Prostate gland (tissue), 2 donors: Measurements from ENCODE around the gene SLC35G3.

Source experiments
- POLR2A ChIP-seq: fragments of 450-650 bp; IDR thresholded peaks from one replicate; pipeline ENCODE4 v1.6.1; 2016; ENCODE audit warnings: antibody characterized with exemption, mild to moderate bottlenecking
- TF ChIP-seq, protein P1 (sequence below), 4 experiments: fragments of 200-600 bp in 2 of 4; fragments of 450-650 bp in 2 of 4; sonication (generic) in 2 of 4; IDR thresholded peaks; 1 replicate in 3 of 4; 2 replicates in 1 of 4; pipeline ENCODE4 v1.5.1; 2016 to 2019; ENCODE audit warnings: antibody characterized with exemption in 4 of 4, mild to moderate bottlenecking in 2 of 4, moderate library complexity in 2 of 4

- no peak for TF ChIP-seq POLR2A
- TF ChIP-seq, protein P1, sequence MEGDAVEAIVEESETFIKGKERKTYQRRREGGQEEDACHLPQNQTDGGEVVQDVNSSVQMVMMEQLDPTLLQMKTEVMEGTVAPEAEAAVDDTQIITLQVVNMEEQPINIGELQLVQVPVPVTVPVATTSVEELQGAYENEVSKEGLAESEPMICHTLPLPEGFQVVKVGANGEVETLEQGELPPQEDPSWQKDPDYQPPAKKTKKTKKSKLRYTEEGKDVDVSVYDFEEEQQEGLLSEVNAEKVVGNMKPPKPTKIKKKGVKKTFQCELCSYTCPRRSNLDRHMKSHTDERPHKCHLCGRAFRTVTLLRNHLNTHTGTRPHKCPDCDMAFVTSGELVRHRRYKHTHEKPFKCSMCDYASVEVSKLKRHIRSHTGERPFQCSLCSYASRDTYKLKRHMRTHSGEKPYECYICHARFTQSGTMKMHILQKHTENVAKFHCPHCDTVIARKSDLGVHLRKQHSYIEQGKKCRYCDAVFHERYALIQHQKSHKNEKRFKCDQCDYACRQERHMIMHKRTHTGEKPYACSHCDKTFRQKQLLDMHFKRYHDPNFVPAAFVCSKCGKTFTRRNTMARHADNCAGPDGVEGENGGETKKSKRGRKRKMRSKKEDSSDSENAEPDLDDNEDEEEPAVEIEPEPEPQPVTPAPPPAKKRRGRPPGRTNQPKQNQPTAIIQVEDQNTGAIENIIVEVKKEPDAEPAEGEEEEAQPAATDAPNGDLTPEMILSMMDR (IDR thresholded peaks at IDR 0.05), result no peak
Observed at GRCh38 chr17:35169835-35170363, 24.3 kb downstream of the SLC35G3 start.
